NOMO-1 treated with dmso at 0.1 percent for 144 hours (cell line): ENCODE data around the gene ABHD8.
"Not testable (repeated sequence)": the region's sequence is repeated elsewhere in the genome, so short reads cannot be mapped to it uniquely, and the experiment has no call there.

ENCODE experiments used
- DNase-seq: peaks from one replicate; lab custom pipeline; 2025; ENCODE audit not compliant: unreplicated experiment; lab: John Stamatoyannopoulos, UW

ABHD8 gene

DNA sequence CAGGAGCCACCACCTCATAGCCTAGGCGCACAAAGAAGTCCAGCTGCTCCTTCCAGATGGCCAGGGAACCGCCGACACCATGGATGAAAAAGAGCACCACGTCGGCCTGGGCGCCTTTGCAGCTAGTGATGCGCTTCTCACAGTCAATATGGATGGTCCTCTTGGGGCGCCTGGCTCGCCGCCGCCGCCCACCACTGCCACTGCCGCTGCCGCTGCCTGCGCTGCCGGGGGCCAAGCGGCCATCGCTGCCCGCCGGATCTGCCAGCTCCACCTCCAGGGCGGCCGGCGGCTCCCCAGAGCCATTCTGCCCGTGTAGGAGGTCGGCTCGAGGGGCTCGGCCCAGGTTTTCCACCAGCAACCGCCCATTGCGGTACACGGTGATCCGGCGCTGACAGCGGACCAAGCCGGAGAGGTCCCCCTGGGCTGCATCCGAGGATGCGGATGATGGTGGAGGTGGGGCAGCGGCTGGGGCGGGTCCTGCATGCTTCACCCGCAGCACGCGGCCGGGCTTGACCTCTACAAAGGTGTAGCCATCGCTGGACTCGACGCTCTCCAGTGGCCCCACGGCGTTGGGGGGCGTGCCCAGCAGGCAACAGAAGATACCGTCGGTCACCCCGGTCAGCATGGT lies 2.1 kb downstream of the ABHD8 start:
- DNase-seq = no peak

- no peak for DNase-seq
Measured at GRCh38 chr19:17296976-17297375, 6.2 kb downstream of the ABHD8 start.

- DNase-seq = no peak
Measured at GRCh38 chr19:17296273-17296672, 7.0 kb downstream of the ABHD8 start.

DNA sequence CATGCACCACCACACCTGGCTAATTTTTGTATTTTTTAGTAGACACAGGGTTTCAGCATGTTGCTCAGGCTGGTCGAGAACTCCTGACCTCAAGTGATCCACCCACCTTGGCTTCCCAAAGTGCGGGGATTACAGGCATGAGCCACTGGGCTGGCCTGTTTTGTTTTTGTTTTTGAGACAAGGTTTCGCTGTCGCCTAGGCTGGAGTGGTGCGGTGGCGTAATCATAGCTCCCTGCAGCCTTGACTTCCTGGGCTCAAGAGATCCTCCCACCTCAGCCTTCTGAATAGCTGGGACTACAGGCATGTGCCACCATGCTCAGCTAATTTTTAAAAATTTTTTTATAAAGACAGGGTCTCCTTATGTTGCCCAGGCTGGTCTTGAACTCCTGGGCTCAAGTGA lies 7.7 kb downstream of the ABHD8 start:
- DNase-seq = not testable (repeated sequence)

DNA sequence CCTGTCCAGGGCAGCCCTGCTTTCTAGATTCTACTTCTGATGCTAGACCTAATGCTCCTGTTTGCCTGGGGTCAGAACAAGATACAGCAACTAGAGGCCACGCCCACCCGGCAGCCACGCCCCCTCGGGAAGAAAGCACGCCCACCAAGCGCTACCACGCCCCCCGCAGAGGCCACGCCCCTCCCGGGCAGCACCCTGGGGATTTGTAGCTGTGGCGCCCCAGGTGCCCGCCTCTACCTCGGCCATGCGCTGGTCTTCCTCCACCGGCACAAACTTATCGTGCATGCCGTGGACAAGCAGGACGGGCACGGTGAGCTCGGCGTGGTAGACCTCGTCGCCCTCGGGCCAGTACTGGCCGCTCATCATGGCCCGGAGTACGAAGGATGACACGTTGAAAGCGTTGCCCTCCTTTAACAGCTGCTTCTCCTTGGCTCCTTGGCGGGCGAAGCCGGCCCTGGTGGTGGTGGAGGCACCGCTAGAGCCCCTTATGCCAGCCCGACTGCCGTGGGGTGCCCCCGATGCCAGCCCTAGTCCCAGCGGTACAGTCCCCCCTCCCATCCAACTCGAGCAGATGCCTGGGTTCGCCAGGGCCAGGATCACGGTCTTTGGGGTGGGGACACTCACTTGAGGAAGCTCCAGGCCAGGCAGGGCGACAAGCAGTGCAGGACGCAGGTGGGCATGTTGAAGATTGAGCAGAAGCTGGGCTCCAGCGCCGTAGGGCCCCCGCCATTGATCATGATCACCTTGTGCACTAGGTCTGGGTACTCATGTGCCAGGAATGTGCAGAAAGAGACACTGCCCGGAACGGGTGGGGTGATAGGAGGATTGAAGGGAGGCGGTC lies 9.0 kb downstream of the ABHD8 start:
- DNase-seq = no peak

GRCh38 chr19:17293605-17294004 lies 9.6 kb downstream of the ABHD8 start:
- DNase-seq = no peak

GRCh38 chr19:17292301-17293074 lies 10.7 kb downstream of the ABHD8 start:
- peak; percentile 75 for DNase-seq

DNA sequence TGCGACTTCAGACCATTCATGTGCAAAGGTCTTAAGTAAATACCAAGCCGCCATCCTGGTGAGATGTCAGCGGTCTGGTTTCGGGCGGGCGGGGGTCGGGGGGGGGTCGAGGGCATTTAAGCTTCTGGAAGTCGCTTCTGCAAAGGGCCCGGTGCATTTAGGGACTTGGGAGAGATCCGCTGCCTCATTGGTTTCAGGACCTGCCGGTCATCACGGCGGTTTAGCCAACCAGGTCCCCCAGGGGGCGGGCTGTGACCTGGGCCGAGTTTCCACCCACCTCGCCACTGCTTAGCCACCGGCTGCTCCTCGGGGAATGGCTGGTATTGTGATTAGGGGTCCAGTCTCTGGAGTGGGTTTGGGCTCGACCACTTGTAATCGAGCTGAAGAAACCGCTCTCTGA lies 13.7 kb downstream of the ABHD8 start:
- no peak for DNase-seq

GRCh38 chr19:17286752-17287151 lies 16.5 kb downstream of the ABHD8 start:
- DNase-seq = no peak

GRCh38 chr19:17286263-17286662 lies 17.0 kb downstream of the ABHD8 start:
- DNase-seq = no peak

DNA sequence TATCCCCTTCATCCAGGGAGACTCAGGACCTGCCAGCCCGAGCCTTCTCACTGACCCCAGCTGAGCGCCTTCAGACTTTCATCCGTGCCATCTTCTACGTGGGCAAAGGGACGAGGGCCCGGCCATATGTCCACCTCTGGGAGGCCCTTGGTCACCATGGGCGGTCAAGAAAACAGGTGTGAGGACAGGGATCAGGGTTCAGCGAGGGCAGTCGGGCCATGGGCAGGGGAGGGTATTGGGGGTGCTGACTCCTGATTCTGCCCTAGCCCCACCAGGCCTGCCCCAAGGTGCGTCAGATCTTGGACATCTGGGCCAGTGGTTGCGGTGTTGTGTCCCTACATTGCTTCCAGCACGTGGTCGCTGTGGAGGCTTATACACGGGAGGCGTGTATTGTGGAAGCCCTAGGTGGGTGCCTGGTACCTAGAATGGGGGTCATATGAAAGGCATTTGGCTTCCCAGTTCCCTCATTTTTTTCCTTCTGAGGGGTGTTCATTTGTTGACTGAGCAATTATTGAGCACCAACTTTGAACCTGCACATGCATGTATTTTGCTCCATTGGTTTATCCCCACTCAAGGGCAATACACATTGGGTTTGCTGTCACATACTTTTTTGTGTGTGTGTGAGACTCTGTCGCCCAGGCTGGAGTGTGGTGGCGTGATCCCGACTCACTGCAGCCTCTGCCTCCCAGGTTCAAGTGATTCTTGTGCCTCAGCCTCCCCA lies 17.6 kb downstream of the ABHD8 start:
- no peak for DNase-seq

DNA sequence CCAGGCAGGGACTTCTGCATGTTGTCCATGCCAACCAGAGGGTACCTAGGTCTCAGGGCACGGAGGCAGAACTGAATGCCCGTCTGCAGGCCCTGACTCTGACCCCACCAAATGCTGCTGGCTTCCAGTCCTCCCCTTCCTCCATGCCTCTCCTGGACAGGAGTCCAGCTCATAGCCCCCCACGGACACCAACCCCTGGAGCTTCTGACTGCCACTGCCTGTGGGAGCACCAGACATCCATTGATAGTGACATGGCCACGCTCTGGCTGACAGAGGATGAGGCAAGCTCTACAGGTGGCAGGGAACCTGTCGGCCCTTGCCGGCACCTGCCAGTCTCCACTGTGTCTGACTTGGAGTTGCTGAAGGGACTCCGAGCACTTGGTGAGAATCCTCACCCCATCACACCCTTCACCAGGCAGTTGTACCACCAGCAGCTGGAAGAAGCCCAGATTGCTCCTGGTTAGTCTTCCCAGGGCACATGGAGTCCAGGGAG lies 19.7 kb downstream of the ABHD8 start:
- DNase-seq = no peak

DNA sequence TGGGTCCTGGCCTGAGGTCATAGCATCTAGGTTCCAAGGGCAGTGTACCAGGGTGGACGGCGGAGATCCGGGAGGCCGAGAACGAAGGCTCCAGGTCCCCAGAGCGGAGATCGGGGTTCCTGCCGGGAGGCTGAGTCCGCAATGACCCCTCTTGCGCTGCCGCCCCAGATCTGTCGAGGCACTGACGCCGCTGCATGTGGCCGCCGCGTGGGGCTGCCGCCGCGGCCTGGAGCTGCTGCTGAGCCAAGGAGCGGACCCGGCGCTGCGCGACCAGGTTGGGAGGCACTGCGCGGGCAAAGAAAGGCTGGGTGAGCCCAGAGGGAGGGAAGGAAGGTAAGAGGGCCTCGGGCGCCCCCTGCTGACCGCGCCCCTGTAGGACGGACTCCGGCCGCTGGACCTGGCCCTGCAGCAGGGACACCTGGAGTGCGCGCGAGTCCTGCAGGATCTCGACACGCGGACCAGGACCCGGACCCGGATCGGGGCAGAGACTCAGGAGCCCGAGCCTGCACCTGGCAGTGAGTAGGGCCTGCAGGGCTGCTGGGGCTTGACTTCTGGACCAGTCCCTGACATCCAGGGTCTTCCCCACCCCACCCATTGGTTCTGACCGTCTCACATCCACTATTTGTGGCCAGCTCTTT lies 20.6 kb downstream of the ABHD8 start:
- DNase-seq = peak; percentile 81

- DNase-seq = peak; percentile 37
Measured at GRCh38 chr19:17281391-17282304, 21.6 kb downstream of the ABHD8 start, which contains the start of gene ANKLE1. Gene ANKLE1, plus strand, starts transcription at chr19:17281901. Its CDS starts 20 bp downstream, at chr19:17281921.

- DNase-seq = no peak
Measured at GRCh38 chr19:17279436-17279835, 23.8 kb downstream of the ABHD8 start.

DNA sequence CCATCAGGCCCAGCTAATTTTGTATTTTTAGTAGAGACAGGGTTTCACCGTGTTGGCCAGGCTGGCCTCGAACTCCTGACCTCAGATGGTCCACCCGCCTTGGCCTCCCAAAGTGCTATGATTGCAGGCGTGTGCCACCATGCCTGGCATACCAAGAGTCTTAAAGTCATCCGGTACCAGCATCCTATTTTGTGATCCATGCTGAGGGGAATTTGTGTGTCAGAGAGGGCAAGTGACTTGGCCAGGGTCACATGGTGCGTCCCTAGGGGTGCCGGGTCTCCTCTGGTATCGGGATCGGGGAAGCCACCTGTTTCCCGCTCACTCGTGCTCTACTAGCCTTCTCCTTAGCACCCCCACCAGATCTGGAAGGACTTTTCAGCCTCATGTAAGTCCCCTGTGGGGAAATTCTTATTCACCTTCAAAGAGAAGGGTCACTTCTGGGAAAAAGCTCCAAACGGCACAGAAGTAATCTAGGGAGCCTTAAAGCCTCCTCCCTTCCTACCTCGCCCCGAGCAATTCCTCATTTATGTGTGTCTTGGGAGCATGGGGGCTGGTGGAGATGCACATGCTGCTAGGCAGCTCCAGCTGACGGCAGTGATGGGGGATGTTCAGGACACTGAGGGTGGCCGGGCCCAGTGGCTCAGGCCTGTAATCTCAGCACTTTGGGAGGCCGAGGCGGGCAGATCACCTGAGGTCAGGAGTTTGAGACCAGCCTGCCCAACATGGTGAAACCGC lies 27.6 kb downstream of the ABHD8 start:
- no peak for DNase-seq

- DNase-seq = not testable (repeated sequence)
Measured at GRCh38 chr19:17274892-17275291, 28.3 kb downstream of the ABHD8 start.

GRCh38 chr19:17268754-17269153 lies 34.5 kb downstream of the ABHD8 start:
- DNase-seq = no peak
